HepG2 (cell line): ENCODE measurements around the gene SPG7. TPM values are rescaled to one million over a fixed set of nuclear protein-coding genes. Genes with fewer than 3 reads are reported as not detected.

Experiments used
- ATAC-seq: fragments of 200-7000 bp; cut with Tn5 transposase; 3 replicates; pipeline ENCODE4 v1.9.1; 2020; ENCODE audit warnings: mild to moderate bottlenecking, moderate library complexity
- BruUV-seq: library from RNA; stranded (reverse); fragments of 400-500 nt; replicated peaks from 2 replicates; lab custom pipeline; 2021; lab: Mats Ljungman, UMichigan
- CTCF ChIA-PET: fragments of 300-600 bp; formaldehyde crosslinking; extraction: SDS; loops from one replicate; lab custom pipeline; 2021; ENCODE audit warnings: low total read pairs, inconsistent platforms, low intra/inter-chr PET ratio; lab: Yijun Ruan, JAX
- POLR2A ChIA-PET: fragments of 350-600 bp; sonication (Branson Sonifier 250); formaldehyde crosslinking; loops from one replicate; lab custom pipeline; 2020; ENCODE audit warnings: antibody characterized with exemption, inconsistent platforms; lab: Yijun Ruan, JAX
- DNase-seq: peaks from one replicate; pipeline ENCODE4 v3.0.0-alpha.2; 2015; ENCODE audit warnings: low spot score
- FAIRE-seq: peaks from 3 replicates; lab custom pipeline; 2011; peaks lifted over from hg19 to GRCh38; lab: Jason Lieb, UNC
- H2AFZ ChIP-seq: one replicate; pipeline ENCODE4 v1.6.1; 2011; ENCODE audit warnings: low read length, inconsistent platforms
- H3K27ac ChIP-seq: fragments of 300-600 bp; 3 replicates; pipeline ENCODE4 v1.8.0; 2011; ENCODE audit warnings: mixed run types, mild to moderate bottlenecking, mixed read lengths, low read length, inconsistent platforms; ENCODE audit not compliant: insufficient read depth; ENCODE audit errors: extremely low read length
- H3K27me3 ChIP-seq, 2 experiments: fragments of 200-600 bp in 1 of 2; 2 replicates in 1 of 2; 3 replicates in 1 of 2; pipeline versions ENCODE4 v1.6.0 to v1.8.0; 2011; ENCODE audit warnings: low read length in 2 of 2, mild to moderate bottlenecking in 2 of 2, moderate library complexity in 2 of 2, inconsistent platforms in 1 of 2; ENCODE audit not compliant: insufficient read depth in 2 of 2, control insufficient read depth in 1 of 2
- H3K36me3 ChIP-seq, 2 experiments: fragments of 200-600 bp in 1 of 2; replicated peaks in 1 of 2; 2 replicates in 1 of 2; 3 replicates in 1 of 2; pipeline versions ENCODE4 v1.5.1 to v1.8.0; 2011; ENCODE audit warnings: low read length in 2 of 2, inconsistent platforms in 1 of 2; ENCODE audit not compliant: insufficient read depth in 2 of 2, control insufficient read depth in 1 of 2
- H3K4me1 ChIP-seq: 2 replicates; pipeline ENCODE4 v1.5.1; 2012; ENCODE audit warnings: low read length, inconsistent platforms; ENCODE audit not compliant: insufficient read depth
- H3K4me2 ChIP-seq: 2 replicates; pipeline ENCODE4 v1.6.0; 2011; ENCODE audit warnings: low read depth, low read length, inconsistent platforms
- H3K4me3 ChIP-seq, 3 experiments: fragments of 200-600 bp in 1 of 3; sonication (generic), shearing (Covaris generic) in 1 of 3; replicated peaks in 1 of 3; 2 replicates each; pipeline ENCODE4 v1.5.1; 2011 to 2016; ENCODE audit warnings: low read length in 3 of 3, inconsistent platforms in 2 of 3, low read depth in 2 of 3, mild to moderate bottlenecking in 2 of 3, control low read depth in 1 of 3, mixed read lengths in 1 of 3; ENCODE audit not compliant: insufficient read depth in 1 of 3
- H3K79me2 ChIP-seq: one replicate; pipeline ENCODE4 v1.6.1; 2011; ENCODE audit warnings: low read length, inconsistent platforms; ENCODE audit not compliant: insufficient read depth
- H3K9ac ChIP-seq: 2 replicates; pipeline ENCODE4 v1.6.0; 2011; ENCODE audit warnings: mild to moderate bottlenecking, low read depth, low read length, inconsistent platforms; ENCODE audit not compliant: insufficient read depth
- H3K9me3 ChIP-seq: 2 replicates; pipeline ENCODE4 v1.5.1; 2012; ENCODE audit warnings: mild to moderate bottlenecking, low read length
- H4K20me1 ChIP-seq: 2 replicates; pipeline ENCODE4 v1.6.0; 2011; ENCODE audit warnings: inconsistent platforms, mild to moderate bottlenecking, low read length, moderate library complexity; ENCODE audit not compliant: insufficient read depth
- CCAR2 ChIP-seq: fragments of 200-400 bp; formaldehyde crosslinking; optimal IDR thresholded peaks from 2 replicates; pipeline ENCODE3; 2018; ENCODE audit warnings: low read depth, mild to moderate bottlenecking, low read length, moderate library complexity
- EHMT2 ChIP-seq: fragments of 200-600 bp; sonication (generic); IDR thresholded peaks from 2 replicates; pipeline ENCODE4 v1.7.0; 2017; ENCODE audit warnings: antibody characterized with exemption, low read depth, low read length, borderline replicate concordance
- EP300 ChIP-seq, 3 experiments: sonication (generic) in 1 of 3; formaldehyde crosslinking in 1 of 3; IDR thresholded peaks; 2 replicates each; pipeline versions ENCODE4 v1.5.1 to v1.6.1; 2011 to 2020; ENCODE audit warnings: low read depth in 2 of 3, low read length in 2 of 3, borderline replicate concordance in 1 of 3, improper control_type of control experiment in 1 of 3, mild to moderate bottlenecking in 1 of 3, missing genetic modification reagents in 1 of 3, moderate library complexity in 1 of 3
- ETV6 ChIP-seq: sonication (generic); formaldehyde crosslinking; conservative IDR thresholded peaks from 2 replicates; pipeline ENCODE4 v1.4.0; 2020; ENCODE audit warnings: missing genetic modification reagents
- HMGA1 ChIP-seq: sonication (generic); formaldehyde crosslinking; conservative IDR thresholded peaks from 2 replicates; pipeline ENCODE4 v1.4.0; 2020; ENCODE audit warnings: missing genetic modification reagents
- HOXA7 ChIP-seq: sonication (generic); formaldehyde crosslinking; IDR thresholded peaks from 2 replicates; pipeline ENCODE4 v1.8.1; 2022; ENCODE audit warnings: mild to moderate bottlenecking, missing genetic modification reagents, moderate library complexity
- IRF2 ChIP-seq: IDR thresholded peaks from 2 replicates; pipeline ENCODE4 v1.6.1; 2018; ENCODE audit warnings: missing genetic modification reagents, missing compliant biosample characterization
- ISL2 ChIP-seq: sonication (generic); formaldehyde crosslinking; IDR thresholded peaks from 2 replicates; pipeline ENCODE4 v1.5.0; 2020; ENCODE audit warnings: missing genetic modification reagents
- KLF15 ChIP-seq: sonication (generic); formaldehyde crosslinking; IDR thresholded peaks from 2 replicates; pipeline ENCODE4 v1.8.1; 2023; ENCODE audit warnings: borderline replicate concordance, mild to moderate bottlenecking, inconsistent platforms, missing genetic modification reagents, mixed read lengths
- NFKB2 ChIP-seq: sonication (generic); formaldehyde crosslinking; IDR thresholded peaks from 2 replicates; pipeline ENCODE4 v1.4.0; 2020; ENCODE audit warnings: missing genetic modification reagents, borderline replicate concordance
- NRL ChIP-seq: sonication (generic); formaldehyde crosslinking; IDR thresholded peaks from 2 replicates; pipeline ENCODE4 v1.5.0; 2020; ENCODE audit warnings: missing genetic modification reagents, mild to moderate bottlenecking, moderate library complexity, borderline replicate concordance
- SETDB1 ChIP-seq: sonication (generic); formaldehyde crosslinking; IDR thresholded peaks from 2 replicates; pipeline ENCODE4 v1.5.1; 2020; ENCODE audit warnings: missing genetic modification reagents, mild to moderate bottlenecking, borderline replicate concordance
- THAP11 ChIP-seq: IDR thresholded peaks from 2 replicates; pipeline ENCODE4 v1.6.1; 2016; ENCODE audit warnings: missing biosample characterization, missing genetic modification reagents
- ZBTB37 ChIP-seq: sonication (generic); formaldehyde crosslinking; IDR thresholded peaks from 2 replicates; pipeline ENCODE4 v1.4.0; 2020; ENCODE audit warnings: mild to moderate bottlenecking, missing genetic modification reagents
- ZC3H13 ChIP-seq: sonication (generic); formaldehyde crosslinking; IDR thresholded peaks from 2 replicates; pipeline ENCODE4 v1.8.1; 2023; ENCODE audit warnings: mild to moderate bottlenecking, missing genetic modification reagents, moderate library complexity
- ZFP41 ChIP-seq: sonication (generic); formaldehyde crosslinking; IDR thresholded peaks from 2 replicates; pipeline ENCODE4 v1.4.0; 2020; ENCODE audit warnings: mild to moderate bottlenecking, missing genetic modification reagents, borderline replicate concordance
- ZGPAT ChIP-seq: IDR thresholded peaks from 2 replicates; pipeline ENCODE4 v1.6.1; 2016; ENCODE audit warnings: mild to moderate bottlenecking
- ZMAT3 ChIP-seq: sonication (generic); formaldehyde crosslinking; conservative IDR thresholded peaks from 2 replicates; pipeline ENCODE4 v1.7.0; 2021; ENCODE audit warnings: missing genetic modification reagents
- ZMYM3 ChIP-seq: sonication (generic); formaldehyde crosslinking; IDR thresholded peaks from 2 replicates; pipeline ENCODE4 v1.5.1; 2020; ENCODE audit warnings: mild to moderate bottlenecking, missing genetic modification reagents
- ZNF333 ChIP-seq: sonication (generic); formaldehyde crosslinking; IDR thresholded peaks from 2 replicates; pipeline ENCODE4 v1.4.0; 2020; ENCODE audit warnings: mild to moderate bottlenecking, missing genetic modification reagents, borderline replicate concordance
- ZNF33A ChIP-seq: sonication (generic); formaldehyde crosslinking; IDR thresholded peaks from 2 replicates; pipeline ENCODE4 v1.5.1; 2020; ENCODE audit warnings: missing genetic modification reagents, mild to moderate bottlenecking, moderate library complexity, borderline replicate concordance
- ZNF619 ChIP-seq: sonication (generic); formaldehyde crosslinking; IDR thresholded peaks from 2 replicates; pipeline ENCODE4 v1.4.0; 2020; ENCODE audit warnings: mild to moderate bottlenecking, missing genetic modification reagents
- WGBS: methylation state at CpG from one replicate; pipeline ENCODE4 v1.1.6; 2017; ENCODE audit warnings: low lambda C conversion rate; 5-methylcytosine and 5-hydroxymethylcytosine counted together
- in situ Hi-C: cut with HindIII; loops from 2 replicates; pipeline ENCODE4 v1.10.0; 2017; ENCODE audit warnings: low pct_unique_long_range_greater_than_20kb; ENCODE audit not compliant: extremely low pct_ligation_motif_present
- intact Hi-C: fragments of 100-400 bp; cut with micrococcal nuclease; formaldehyde crosslinking; loops from one replicate; pipeline ENCODE4 v1.10.0; 2022; ENCODE audit not compliant: unreplicated experiment
- polyA plus RNA-seq, 8 experiments: library from polyadenylated mRNA; depleted of rRNA in 3 of 8; stranded (reverse) in 7 of 8; unstranded in 1 of 8; fragments of >200 nt; fragmentation: Illumina TruSeq in 4 of 8; extraction: Trizol in 4 of 8; gene quantifications; 2 replicates each; pipeline versions ENCODE4 v1.2.1 to v1.2.3, GENCODE V29; 2011 to 2016; ENCODE audit warnings: low read depth in 4 of 8, missing spikeins in 1 of 8, mixed read lengths in 1 of 8; ENCODE audit not compliant: insufficient read depth in 1 of 8
- total RNA-seq, 5 experiments: library from RNA; depleted of rRNA; stranded (reverse); fragments of >200 nt; fragmentation: Illumina TruSeq; extraction: Trizol; gene quantifications; 2 replicates each; pipeline ENCODE4 v1.2.3, GENCODE V29; 2016; ENCODE audit warnings: low read depth in 1 of 5

Gene SPG7
- total and polyA plus RNA-seq, 2 of the 13 experiments (the other 11 are each of a cell fraction or from before 2014, with no cell fraction given) = 66.0 to 136 TPM

DNA sequence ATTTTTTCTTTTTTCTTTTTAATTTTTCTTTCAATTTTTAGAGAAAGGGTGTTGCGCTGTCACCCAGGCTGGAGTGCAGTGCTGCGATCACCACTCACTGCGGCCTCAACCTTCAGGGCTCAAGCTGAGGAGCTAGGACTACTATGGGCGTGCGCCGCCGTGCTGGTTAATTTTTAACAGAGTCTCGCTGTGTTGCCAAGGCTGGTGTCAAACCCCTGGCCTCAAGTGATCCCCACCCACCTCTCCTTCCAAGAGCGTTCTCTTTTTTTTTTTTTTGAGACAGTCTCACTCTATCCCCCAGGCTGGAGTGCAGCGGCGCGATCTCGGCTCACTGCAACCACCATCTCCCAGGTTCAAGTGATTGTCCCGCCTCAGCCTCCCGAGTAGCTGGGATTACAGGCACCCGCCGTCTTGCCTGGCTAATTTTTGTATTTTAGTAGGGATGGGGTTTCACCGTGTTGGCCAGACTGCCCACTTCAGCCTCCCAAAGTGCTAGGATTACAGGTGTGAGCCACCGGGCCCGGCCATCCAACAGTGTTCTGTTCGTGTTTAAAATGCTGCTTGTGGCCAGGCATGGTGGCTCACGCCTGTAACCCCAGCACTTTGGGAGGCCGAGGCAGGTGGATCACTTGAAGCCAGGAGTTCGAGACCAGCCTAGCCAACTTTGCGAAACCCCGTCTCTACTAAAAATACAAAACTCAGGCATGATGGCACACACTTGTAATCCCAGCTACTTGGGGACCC is 37.8 kb downstream of the SPG7 start:
- H2AFZ ChIP-seq = no peak overlapping the region
- peak overlapping the region; percentile 87 for H3K27ac ChIP-seq
- CTCF ChIA-PET = no interaction called here
- H3K79me2 ChIP-seq = no peaks in the 10 kb centered on the region
- H3K9me3 ChIP-seq = no peaks in the 10 kb centered on the region
- DNase-seq = peak; percentile 89
- BruUV-seq = no TSS peak
- intact Hi-C loops (loop anchor here (1.0 kb wide), 1 partner anchor 11 kb away; no protein-coding TSS in a partner anchor), in situ Hi-C loops (no loop called here)
- ATAC-seq = peak; percentile 87
- POLR2A ChIA-PET = interaction anchor here (0.9 to 1.7 kb wide), 9 partner anchors 11 to 57 kb away, joined by 3 to 18 read pairs (median 7); partner anchors contain the start of gene SPG7
- peak overlapping the region; percentile 38 to 72 (median 41) for H3K4me3 ChIP-seq
- peak overlapping the region; percentile 96 for H3K4me2 ChIP-seq
- 39% methylated on average over 26 of the region's 26 CpGs for WGBS
- H3K4me1 ChIP-seq = peaks cover 35% of the 10 kb centered on the region
- FAIRE-seq = peak; percentile 99
- H4K20me1 ChIP-seq = peaks cover 5% of the 10 kb centered on the region; the same call in 1 of the 2 replicates
- peak overlapping the region; percentile 49 for H3K9ac ChIP-seq
- H3K36me3 ChIP-seq = peaks cover 20 to 45% of the 10 kb centered on the region in 2 experiments; a peak in 4 of 5 replicates
- H3K27me3 ChIP-seq = no peaks in the 10 kb centered on the region
- TF ChIP-seq ZMYM3 (CRISPR knock-in tag) (0 out of 2 replicates have a peak, but pooled peaks have one; percentile 35), ZNF333 (CRISPR knock-in tag) (no peak), KLF15 (CRISPR knock-in tag) (no peak), CCAR2 (no peak), ZNF33A (no peak), HOXA7 (CRISPR knock-in tag) (no peak), NFKB2 (CRISPR knock-in tag) (no peak), EP300 (IDR thresholded peaks at IDR 0.05; ENCODE audit: low read depth in 2 of 2, low read length in 2 of 2) (no peak), EP300 (CRISPR knock-in tag; IDR thresholded peaks at IDR 0.05; ENCODE audit: borderline replicate concordance) (no peak), ZGPAT (CRISPR knock-in tag) (0 out of 2 replicates have a peak, but pooled peaks have one; percentile 17), ETV6 (CRISPR knock-in tag) (no peak), ZMAT3 (CRISPR knock-in tag) (no peak), ZNF619 (CRISPR knock-in tag) (no peak), EHMT2 (no peak), HMGA1 (CRISPR knock-in tag) (no peak), THAP11 (0 out of 2 replicates have a peak, but pooled peaks have one; percentile 11), ISL2 (no peak), ZFP41 (no peak), SETDB1 (CRISPR knock-in tag) (no peak), ZC3H13 (CRISPR knock-in tag) (no peak), ZBTB37 (CRISPR knock-in tag) (no peak), IRF2 (no peak), NRL (CRISPR knock-in tag) (no peak)
